Cardiac fibroblast (primary cell): ENCODE measurements around the gene PKN1.
A peak's percentile ranks its signal among the peaks of the same experiment; 100 is the strongest.

ENCODE experiments used
- DNase-seq, 2 donors: peaks; one replicate each; pipeline versions ENCODE4 v3.0.0 to v3.0.0-alpha.2; 2010; ENCODE audit warnings: low read depth in 2 of 2
- H3K4me3 ChIP-seq, 2 donors: replicated peaks in 1 of 2; 1 replicate in 1 of 2; 2 replicates in 1 of 2; pipeline ENCODE4 v1.5.1; 2011; ENCODE audit warnings: low read depth in 2 of 2, low read length in 2 of 2, mild to moderate bottlenecking in 2 of 2, moderate library complexity in 1 of 2
- TF ChIP-seq, protein P1 (sequence below): IDR thresholded peaks from one replicate; pipeline ENCODE4 v1.5.1; 2011; ENCODE audit warnings: low read depth, mild to moderate bottlenecking, low read length, inconsistent platforms

PKN1 gene

DNA sequence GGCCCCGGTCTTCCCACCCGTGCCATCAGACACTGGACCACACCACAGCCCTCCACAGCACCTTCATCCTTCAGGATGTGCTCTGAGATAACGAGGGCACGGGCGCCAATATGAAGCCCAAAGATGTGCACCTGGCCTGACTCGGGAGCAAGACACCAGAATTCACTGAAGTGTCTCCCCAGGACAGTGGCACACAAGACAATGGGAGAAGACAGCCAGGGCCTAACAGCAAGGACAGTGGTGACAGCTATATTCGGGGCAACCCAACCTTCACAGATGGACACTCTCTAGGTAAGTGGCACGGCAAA lies 21.2 kb upstream of the PKN1 start:
- no peak overlapping the region for H3K4me3 ChIP-seq
- DNase-seq, result no peak
- TF ChIP-seq, protein P1, sequence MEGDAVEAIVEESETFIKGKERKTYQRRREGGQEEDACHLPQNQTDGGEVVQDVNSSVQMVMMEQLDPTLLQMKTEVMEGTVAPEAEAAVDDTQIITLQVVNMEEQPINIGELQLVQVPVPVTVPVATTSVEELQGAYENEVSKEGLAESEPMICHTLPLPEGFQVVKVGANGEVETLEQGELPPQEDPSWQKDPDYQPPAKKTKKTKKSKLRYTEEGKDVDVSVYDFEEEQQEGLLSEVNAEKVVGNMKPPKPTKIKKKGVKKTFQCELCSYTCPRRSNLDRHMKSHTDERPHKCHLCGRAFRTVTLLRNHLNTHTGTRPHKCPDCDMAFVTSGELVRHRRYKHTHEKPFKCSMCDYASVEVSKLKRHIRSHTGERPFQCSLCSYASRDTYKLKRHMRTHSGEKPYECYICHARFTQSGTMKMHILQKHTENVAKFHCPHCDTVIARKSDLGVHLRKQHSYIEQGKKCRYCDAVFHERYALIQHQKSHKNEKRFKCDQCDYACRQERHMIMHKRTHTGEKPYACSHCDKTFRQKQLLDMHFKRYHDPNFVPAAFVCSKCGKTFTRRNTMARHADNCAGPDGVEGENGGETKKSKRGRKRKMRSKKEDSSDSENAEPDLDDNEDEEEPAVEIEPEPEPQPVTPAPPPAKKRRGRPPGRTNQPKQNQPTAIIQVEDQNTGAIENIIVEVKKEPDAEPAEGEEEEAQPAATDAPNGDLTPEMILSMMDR, result no peak

DNA sequence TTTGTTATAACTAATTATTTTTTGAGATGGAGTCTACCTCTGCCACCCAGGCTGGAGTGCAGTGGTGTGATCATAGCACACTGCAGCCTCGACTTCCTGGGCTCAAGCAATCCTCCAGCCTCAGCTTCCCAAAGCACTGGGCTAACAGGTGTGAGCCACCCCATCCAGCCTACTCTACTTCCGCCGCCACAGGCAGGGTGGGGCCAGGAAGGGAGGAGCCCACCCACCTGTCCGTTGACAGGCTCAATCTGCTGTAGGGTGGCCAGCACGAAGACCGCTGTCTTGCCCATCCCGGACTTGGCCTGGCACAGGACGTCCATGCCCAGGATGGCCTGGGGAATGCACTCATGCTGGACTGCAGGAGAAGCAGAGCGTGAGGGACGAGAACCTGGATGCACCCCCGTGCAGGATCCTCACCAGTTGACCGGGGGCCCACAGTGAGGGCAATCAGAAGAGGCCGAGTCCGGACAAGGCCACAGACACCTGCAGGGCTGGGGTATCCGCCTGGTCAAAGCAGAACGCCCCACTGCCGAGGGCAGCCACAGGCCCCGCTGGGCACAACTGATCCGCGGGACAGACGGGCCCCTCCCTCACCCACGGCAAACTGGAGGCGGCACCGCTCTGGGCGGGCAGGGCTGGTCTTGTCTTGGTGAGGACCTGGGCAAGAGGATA lies 20.6 kb upstream of the PKN1 start:
- DNase-seq, result no peak
- TF ChIP-seq, protein P1, result no peak
- H3K4me3 ChIP-seq, result no peak overlapping the region

DNA sequence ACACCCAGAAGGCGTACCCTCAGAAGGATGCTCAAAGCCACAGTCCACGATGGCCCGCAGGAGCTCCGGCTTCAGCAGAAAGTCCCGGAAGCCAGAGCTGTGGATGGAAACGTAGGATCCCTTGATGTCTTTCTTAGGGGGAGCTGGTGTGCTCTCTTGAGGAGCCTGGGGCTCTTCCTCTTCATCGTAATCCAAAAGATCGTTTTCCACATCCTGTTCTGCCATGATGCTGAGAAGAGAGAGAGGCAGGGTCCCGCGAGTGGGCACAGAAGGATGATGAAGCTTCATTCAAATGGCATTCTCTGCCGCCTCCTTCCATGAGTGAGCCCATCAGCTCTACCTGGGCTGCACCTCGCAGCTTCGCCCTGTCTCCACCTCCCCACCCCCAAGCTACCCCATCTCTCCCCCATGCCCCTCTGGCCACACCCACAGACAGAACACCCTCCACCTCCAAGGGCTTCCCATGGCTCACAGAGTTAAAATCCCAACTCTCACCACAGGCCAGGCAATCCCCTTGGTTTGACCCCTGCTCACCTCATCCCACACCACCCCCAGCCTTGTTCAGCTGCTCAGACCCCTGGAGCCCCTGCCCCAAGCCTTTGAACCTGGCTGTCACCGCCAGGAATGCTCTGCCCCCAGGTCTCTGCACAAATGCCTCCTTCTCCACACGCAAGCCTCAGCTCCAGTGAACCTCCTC lies 20.0 kb upstream of the PKN1 start:
- no peak overlapping the region for H3K4me3 ChIP-seq
- TF ChIP-seq, protein P1, result no peak
- no peak for DNase-seq

DNA sequence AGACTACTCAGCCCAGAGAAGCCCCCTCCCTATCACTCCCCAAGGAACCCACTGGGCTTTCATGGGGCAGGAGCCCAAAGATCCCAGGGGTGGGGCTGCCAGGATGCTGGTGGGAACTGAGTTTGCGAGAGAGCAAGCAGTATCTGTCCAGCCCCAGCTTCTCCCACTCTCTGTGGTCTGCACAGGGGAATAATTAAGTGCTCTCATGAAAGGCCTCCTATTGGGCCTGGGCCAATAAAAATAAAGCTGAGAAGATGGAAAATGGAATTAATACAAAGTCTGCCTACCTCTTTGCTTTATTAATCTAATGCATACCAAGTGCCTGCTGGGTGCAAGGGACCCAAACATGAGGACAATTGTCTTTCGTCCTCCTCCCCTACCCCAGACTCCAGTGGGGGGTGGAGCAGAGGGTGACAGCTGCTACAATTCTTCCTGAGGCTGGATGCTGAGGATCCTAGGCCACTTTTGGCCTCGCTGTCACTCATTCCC lies 19.4 kb upstream of the PKN1 start:
- TF ChIP-seq, protein P1, result no peak
- no peak overlapping the region for H3K4me3 ChIP-seq
- peak; percentile 48 to 51 for DNase-seq

DNA sequence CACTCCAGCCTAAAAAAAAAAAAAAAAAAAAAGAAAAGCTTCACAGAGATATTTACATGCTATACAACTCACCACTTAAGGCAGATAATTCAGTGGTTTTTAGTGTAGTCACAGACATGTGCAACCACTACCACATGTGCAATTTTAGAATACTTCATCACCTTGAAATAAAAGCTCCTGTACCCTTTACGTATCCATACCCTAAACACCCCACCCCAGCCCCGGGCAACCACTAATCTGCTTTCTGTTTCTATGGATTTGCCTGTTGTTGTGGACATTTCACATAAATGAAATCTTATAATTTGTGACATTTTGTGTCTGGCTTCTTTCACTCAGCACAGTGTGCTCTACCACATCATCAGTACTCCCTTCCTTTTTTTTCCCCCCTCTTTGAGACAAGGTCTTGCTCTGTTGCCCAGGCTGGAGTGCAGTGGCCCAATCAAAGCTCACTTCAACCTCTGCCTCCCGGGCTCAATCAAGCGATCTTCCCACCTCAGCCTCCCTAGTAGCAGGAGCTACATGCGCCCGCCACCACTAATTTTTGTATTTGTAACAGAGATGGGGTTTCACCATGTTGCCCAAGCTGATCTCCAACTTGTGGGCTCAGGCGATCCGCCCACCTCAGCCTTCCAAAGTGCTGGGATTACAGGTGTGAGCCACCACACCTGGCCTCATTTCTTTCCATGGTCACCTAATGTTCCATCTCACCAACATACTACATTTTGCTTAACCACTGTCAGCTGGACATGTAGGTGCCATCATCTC lies 18.0 kb upstream of the PKN1 start:
- TF ChIP-seq, protein P1, result no peak
- no peak for DNase-seq
- H3K4me3 ChIP-seq, result no peak overlapping the region

DNA sequence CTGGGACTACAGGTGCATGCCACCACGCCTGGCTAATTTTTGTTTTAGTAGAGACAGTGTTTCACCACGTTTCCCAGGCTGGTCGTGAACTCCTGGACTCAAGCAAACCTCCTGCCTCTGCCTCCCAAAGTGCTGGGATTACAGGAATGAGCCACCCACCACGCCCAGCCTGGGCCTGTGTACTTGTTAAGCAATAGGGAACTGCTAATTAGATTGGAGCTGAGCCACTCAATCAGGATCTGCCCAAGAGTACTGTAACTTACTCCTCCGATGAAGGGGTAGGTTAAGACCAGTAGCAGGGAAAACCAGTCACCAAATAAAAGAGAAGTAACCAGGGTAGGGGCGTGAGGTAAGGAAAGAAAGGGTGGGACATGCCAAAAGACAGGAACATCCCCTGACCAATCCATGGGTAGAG lies 16.3 kb upstream of the PKN1 start:
- no peak overlapping the region for H3K4me3 ChIP-seq
- TF ChIP-seq, protein P1, result no peak
- DNase-seq, result peak in 1 of 2 donors; percentile 45
